SK-N-SH treated with all-trans-retinoic acid at 6 μM for 48 hours (cell line): Measurements from ENCODE around the gene SERGEF.

Experiments
- ATAC-seq: fragments of 200-7000 bp; cut with Tn5 transposase; 3 replicates; pipeline ENCODE4 v1.9.1; 2020; ENCODE audit warnings: mild to moderate bottlenecking, moderate library complexity
- ARNTL ChIP-seq: fragments of 450-650 bp; formaldehyde crosslinking; IDR thresholded peaks from 2 replicates; pipeline ENCODE4 v1.5.0; 2020; ENCODE audit warnings: low read depth, mild to moderate bottlenecking, moderate library complexity, borderline replicate concordance
- BACH2 ChIP-seq: fragments of 250-450 bp; sonication (Bioruptor Pico); IDR thresholded peaks from 2 replicates; pipeline ENCODE4 v1.9.0; 2021; ENCODE audit warnings: mild to moderate bottlenecking, borderline replicate concordance
- CSDC2 ChIP-seq: fragments of 250-450 bp; sonication (Bioruptor Pico); IDR thresholded peaks from 2 replicates; pipeline ENCODE4 v1.5.0; 2020; ENCODE audit warnings: mild to moderate bottlenecking, moderate library complexity
- ESRRG ChIP-seq: fragments of 250-450 bp; sonication (Bioruptor Pico); IDR thresholded peaks from 2 replicates; pipeline ENCODE4 v1.6.1; 2021; ENCODE audit warnings: mild to moderate bottlenecking
- GLIS3 ChIP-seq: fragments of 250-450 bp; sonication (Bioruptor Pico); IDR thresholded peaks from 2 replicates; pipeline ENCODE4 v1.5.0; 2020; ENCODE audit warnings: mild to moderate bottlenecking, moderate library complexity
- ISL1 ChIP-seq: fragments of 250-450 bp; sonication (Bioruptor Pico); IDR thresholded peaks from 2 replicates; pipeline ENCODE4 v2.1.2; 2022; ENCODE audit warnings: mild to moderate bottlenecking, moderate library complexity
- OSR1 ChIP-seq: fragments of 250-450 bp; sonication (Bioruptor Pico); IDR thresholded peaks from 2 replicates; pipeline ENCODE4 v1.8.0; 2022; ENCODE audit warnings: moderate library complexity, mild to moderate bottlenecking, inconsistent platforms
- PPARA ChIP-seq: fragments of 250-450 bp; sonication (Bioruptor Pico); IDR thresholded peaks from 2 replicates; pipeline ENCODE4 v1.5.0; 2020; ENCODE audit warnings: mild to moderate bottlenecking, borderline replicate concordance
- RARB ChIP-seq: fragments of 250-450 bp; sonication (Bioruptor Pico); IDR thresholded peaks from 2 replicates; pipeline ENCODE4 v1.8.0; 2021; ENCODE audit warnings: mild to moderate bottlenecking, moderate library complexity
- SNAI2 ChIP-seq: fragments of 250-450 bp; sonication (Bioruptor Pico); IDR thresholded peaks from 2 replicates; pipeline ENCODE4 v1.5.0; 2020; ENCODE audit warnings: mild to moderate bottlenecking, moderate library complexity
- TCF4 ChIP-seq: fragments of 250-450 bp; sonication (Bioruptor Pico); IDR thresholded peaks from 2 replicates; pipeline ENCODE4 v1.8.0; 2021; ENCODE audit warnings: mild to moderate bottlenecking, moderate library complexity, borderline replicate concordance
- ZC3H10 ChIP-seq: fragments of 250-450 bp; sonication (Bioruptor Pico); IDR thresholded peaks from 2 replicates; pipeline ENCODE4 v1.5.1; 2021; ENCODE audit warnings: mild to moderate bottlenecking, moderate library complexity
- ZFP3 ChIP-seq: fragments of 250-450 bp; sonication (Bioruptor Pico); IDR thresholded peaks from 2 replicates; pipeline ENCODE4 v1.5.0; 2020; ENCODE audit warnings: mild to moderate bottlenecking, moderate library complexity
- ZFP30 ChIP-seq: fragments of 450-650 bp; formaldehyde crosslinking; IDR thresholded peaks from 2 replicates; pipeline ENCODE4 v1.5.0; 2022; ENCODE audit warnings: mild to moderate bottlenecking, moderate library complexity
- ZNF565 ChIP-seq: fragments of 450-650 bp; formaldehyde crosslinking; conservative IDR thresholded peaks from 2 replicates; pipeline ENCODE4 v1.5.0; 2020; ENCODE audit warnings: low read depth, mild to moderate bottlenecking, moderate library complexity
- ZNF70 ChIP-seq: fragments of 450-650 bp; formaldehyde crosslinking; IDR thresholded peaks from 2 replicates; pipeline ENCODE4 v1.5.0; 2020; ENCODE audit warnings: mild to moderate bottlenecking, moderate library complexity
- ZNF8 ChIP-seq: fragments of 450-650 bp; formaldehyde crosslinking; IDR thresholded peaks from 2 replicates; pipeline ENCODE4 v1.5.0; 2020; ENCODE audit warnings: mild to moderate bottlenecking, moderate library complexity
- TF ChIP-seq, protein P1 (sequence below): fragments of 250-450 bp; sonication (Bioruptor Pico); IDR thresholded peaks from 2 replicates; pipeline ENCODE4 v1.8.0; 2020; ENCODE audit warnings: mild to moderate bottlenecking, moderate library complexity, borderline replicate concordance
- TF ChIP-seq, protein P2 (sequence below): fragments of 250-450 bp; sonication (Bioruptor Pico); IDR thresholded peaks from 2 replicates; pipeline ENCODE4 v1.5.1; 2021; ENCODE audit warnings: mild to moderate bottlenecking, moderate library complexity
- TF ChIP-seq, protein P3 (sequence below): fragments of 250-450 bp; sonication (Bioruptor Pico); IDR thresholded peaks from 2 replicates; pipeline ENCODE4 v1.5.1; 2020; ENCODE audit warnings: low read depth, mild to moderate bottlenecking, moderate library complexity
- TF ChIP-seq, protein P4 (sequence below): fragments of 250-450 bp; sonication (Bioruptor Pico); IDR thresholded peaks from 2 replicates; pipeline ENCODE4 v1.8.0; 2021; ENCODE audit warnings: low read depth, mild to moderate bottlenecking, moderate library complexity, borderline replicate concordance
- TF ChIP-seq, protein P5 (sequence below): fragments of 250-450 bp; sonication (Bioruptor Pico); IDR thresholded peaks from 2 replicates; pipeline ENCODE4 v1.5.0; 2020; ENCODE audit warnings: mild to moderate bottlenecking, moderate library complexity

The SERGEF gene

DNA sequence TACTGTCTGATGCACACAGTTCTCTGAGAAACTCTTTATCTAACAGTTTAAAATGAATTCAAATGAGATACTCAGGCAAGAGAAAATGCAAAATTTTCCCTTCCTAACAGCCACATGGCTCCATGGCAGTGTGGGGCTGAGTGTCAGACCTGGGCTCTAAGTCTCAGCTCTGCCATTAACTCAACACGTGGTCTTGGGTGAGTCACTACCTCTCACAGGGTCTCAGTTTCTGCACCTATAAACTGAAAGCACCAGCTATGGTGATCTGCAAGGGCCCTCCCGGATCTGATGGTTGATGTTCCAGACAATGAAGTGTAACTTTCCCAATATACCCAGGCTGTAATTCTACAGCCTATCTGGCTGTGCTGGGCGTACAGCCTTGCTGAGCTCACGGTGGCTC, 207.8 kb downstream of the SERGEF start:
- ATAC-seq, result no peak
- TF ChIP-seq ISL1 (CRISPR knock-in tag), result no peak
- TF ChIP-seq ZFP30 (CRISPR knock-in tag), result no peak
- TF ChIP-seq TCF4, result no peak
- no peak for TF ChIP-seq GLIS3 (CRISPR knock-in tag)
- no peak for TF ChIP-seq ZC3H10 (CRISPR knock-in tag)
- TF ChIP-seq ARNTL (CRISPR knock-in tag), result no peak
- TF ChIP-seq, protein P1, sequence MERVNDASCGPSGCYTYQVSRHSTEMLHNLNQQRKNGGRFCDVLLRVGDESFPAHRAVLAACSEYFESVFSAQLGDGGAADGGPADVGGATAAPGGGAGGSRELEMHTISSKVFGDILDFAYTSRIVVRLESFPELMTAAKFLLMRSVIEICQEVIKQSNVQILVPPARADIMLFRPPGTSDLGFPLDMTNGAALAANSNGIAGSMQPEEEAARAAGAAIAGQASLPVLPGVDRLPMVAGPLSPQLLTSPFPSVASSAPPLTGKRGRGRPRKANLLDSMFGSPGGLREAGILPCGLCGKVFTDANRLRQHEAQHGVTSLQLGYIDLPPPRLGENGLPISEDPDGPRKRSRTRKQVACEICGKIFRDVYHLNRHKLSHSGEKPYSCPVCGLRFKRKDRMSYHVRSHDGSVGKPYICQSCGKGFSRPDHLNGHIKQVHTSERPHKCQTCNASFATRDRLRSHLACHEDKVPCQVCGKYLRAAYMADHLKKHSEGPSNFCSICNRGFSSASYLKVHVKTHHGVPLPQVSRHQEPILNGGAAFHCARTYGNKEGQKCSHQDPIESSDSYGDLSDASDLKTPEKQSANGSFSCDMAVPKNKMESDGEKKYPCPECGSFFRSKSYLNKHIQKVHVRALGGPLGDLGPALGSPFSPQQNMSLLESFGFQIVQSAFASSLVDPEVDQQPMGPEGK (CRISPR knock-in tag), result no peak
- TF ChIP-seq BACH2 (CRISPR knock-in tag), result no peak
- TF ChIP-seq, protein P2, sequence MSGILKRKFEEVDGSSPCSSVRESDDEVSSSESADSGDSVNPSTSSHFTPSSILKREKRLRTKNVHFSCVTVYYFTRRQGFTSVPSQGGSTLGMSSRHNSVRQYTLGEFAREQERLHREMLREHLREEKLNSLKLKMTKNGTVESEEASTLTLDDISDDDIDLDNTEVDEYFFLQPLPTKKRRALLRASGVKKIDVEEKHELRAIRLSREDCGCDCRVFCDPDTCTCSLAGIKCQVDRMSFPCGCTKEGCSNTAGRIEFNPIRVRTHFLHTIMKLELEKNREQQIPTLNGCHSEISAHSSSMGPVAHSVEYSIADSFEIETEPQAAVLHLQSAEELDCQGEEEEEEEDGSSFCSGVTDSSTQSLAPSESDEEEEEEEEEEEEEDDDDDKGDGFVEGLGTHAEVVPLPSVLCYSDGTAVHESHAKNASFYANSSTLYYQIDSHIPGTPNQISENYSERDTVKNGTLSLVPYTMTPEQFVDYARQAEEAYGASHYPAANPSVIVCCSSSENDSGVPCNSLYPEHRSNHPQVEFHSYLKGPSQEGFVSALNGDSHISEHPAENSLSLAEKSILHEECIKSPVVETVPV (CRISPR knock-in tag), result no peak
- TF ChIP-seq, protein P3, sequence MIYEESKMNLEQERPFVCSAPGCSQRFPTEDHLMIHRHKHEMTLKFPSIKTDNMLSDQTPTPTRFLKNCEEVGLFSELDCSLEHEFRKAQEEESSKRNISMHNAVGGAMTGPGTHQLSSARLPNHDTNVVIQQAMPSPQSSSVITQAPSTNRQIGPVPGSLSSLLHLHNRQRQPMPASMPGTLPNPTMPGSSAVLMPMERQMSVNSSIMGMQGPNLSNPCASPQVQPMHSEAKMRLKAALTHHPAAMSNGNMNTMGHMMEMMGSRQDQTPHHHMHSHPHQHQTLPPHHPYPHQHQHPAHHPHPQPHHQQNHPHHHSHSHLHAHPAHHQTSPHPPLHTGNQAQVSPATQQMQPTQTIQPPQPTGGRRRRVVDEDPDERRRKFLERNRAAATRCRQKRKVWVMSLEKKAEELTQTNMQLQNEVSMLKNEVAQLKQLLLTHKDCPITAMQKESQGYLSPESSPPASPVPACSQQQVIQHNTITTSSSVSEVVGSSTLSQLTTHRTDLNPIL (CRISPR knock-in tag), result no peak
- no peak for TF ChIP-seq ESRRG
- no peak for TF ChIP-seq ZNF565 (CRISPR knock-in tag)
- no peak for TF ChIP-seq ZNF8 (CRISPR knock-in tag)
- TF ChIP-seq ZFP3 (CRISPR knock-in tag), result no peak
- TF ChIP-seq OSR1 (CRISPR knock-in tag), result no peak
- no peak for TF ChIP-seq ZNF70 (CRISPR knock-in tag)
- TF ChIP-seq, protein P4, sequence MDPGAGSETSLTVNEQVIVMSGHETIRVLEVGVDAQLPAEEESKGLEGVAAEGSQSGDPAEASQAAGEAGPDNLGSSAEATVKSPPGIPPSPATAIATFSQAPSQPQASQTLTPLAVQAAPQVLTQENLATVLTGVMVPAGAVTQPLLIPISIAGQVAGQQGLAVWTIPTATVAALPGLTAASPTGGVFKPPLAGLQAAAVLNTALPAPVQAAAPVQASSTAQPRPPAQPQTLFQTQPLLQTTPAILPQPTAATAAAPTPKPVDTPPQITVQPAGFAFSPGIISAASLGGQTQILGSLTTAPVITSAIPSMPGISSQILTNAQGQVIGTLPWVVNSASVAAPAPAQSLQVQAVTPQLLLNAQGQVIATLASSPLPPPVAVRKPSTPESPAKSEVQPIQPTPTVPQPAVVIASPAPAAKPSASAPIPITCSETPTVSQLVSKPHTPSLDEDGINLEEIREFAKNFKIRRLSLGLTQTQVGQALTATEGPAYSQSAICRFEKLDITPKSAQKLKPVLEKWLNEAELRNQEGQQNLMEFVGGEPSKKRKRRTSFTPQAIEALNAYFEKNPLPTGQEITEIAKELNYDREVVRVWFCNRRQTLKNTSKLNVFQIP (CRISPR knock-in tag), result no peak

DNA sequence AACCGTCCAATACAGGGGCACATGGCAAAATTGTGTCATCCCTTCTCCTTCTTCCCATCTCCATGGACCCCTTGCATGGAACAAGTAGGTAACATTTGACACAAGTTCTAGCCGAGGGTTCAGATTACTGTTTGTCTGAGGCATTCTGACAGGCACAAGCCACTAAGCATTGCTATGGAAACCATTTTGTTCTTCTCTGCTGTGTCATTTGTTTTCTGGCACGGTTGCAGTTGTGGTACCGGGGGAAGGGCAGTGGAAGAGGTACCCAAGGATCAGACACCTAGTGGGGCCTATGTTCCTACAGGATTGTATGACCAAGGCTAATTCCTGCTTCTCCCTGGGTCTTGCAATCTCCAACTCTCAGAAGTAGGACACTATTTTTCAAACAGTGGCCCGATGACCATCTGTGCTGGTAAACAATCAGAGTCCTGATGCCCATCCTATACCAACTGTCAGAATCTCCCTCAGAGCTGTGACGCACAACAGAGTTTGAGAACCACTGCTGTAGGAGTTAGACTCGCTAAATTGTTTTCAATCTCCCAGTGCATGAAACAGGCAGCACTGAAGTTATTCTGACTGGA, 209.0 kb downstream of the SERGEF start:
- no peak for ATAC-seq

DNA sequence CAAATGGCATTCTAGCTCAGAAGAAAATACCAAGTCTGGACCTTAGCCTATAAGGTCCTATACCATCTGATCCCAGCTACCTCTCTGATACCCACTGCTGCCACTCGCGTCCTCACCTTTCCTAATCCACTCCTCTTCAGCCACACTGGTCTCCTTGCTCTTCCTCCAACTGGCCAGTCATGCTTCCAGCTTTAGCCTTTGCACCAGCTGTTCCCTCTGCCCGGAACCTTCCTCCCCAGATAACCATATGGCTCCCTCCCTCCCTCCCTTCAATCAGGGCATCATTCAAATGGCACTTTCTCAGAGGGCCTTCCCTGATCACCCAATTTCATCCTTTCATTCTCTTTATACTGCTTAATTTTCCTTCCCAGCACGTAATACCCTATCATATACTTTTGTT, 210.4 kb downstream of the SERGEF start:
- ATAC-seq, result no peak
- TF ChIP-seq ZFP3 (CRISPR knock-in tag), result no peak
- TF ChIP-seq, protein P1 (CRISPR knock-in tag), result no peak
- no peak for TF ChIP-seq ZFP30 (CRISPR knock-in tag)
- TF ChIP-seq ZNF70 (CRISPR knock-in tag), result no peak
- TF ChIP-seq ESRRG, result no peak
- TF ChIP-seq, protein P2 (CRISPR knock-in tag), result no peak
- no peak for TF ChIP-seq ARNTL (CRISPR knock-in tag)
- no peak for TF ChIP-seq OSR1 (CRISPR knock-in tag)
- TF ChIP-seq CSDC2 (CRISPR knock-in tag), result no peak
- TF ChIP-seq ZC3H10 (CRISPR knock-in tag), result no peak
- TF ChIP-seq SNAI2, result no peak
- TF ChIP-seq, protein P5, sequence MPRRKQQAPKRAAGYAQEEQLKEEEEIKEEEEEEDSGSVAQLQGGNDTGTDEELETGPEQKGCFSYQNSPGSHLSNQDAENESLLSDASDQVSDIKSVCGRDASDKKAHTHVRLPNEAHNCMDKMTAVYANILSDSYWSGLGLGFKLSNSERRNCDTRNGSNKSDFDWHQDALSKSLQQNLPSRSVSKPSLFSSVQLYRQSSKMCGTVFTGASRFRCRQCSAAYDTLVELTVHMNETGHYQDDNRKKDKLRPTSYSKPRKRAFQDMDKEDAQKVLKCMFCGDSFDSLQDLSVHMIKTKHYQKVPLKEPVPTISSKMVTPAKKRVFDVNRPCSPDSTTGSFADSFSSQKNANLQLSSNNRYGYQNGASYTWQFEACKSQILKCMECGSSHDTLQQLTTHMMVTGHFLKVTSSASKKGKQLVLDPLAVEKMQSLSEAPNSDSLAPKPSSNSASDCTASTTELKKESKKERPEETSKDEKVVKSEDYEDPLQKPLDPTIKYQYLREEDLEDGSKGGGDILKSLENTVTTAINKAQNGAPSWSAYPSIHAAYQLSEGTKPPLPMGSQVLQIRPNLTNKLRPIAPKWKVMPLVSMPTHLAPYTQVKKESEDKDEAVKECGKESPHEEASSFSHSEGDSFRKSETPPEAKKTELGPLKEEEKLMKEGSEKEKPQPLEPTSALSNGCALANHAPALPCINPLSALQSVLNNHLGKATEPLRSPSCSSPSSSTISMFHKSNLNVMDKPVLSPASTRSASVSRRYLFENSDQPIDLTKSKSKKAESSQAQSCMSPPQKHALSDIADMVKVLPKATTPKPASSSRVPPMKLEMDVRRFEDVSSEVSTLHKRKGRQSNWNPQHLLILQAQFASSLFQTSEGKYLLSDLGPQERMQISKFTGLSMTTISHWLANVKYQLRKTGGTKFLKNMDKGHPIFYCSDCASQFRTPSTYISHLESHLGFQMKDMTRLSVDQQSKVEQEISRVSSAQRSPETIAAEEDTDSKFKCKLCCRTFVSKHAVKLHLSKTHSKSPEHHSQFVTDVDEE (CRISPR knock-in tag), result no peak
- no peak for TF ChIP-seq TCF4

More for the DNA sequence above, 209.0 kb downstream of the SERGEF start:
- no peak for TF ChIP-seq ZNF565 (CRISPR knock-in tag)
- no peak for TF ChIP-seq GLIS3 (CRISPR knock-in tag)
- no peak for TF ChIP-seq RARB (CRISPR knock-in tag)
- no peak for TF ChIP-seq ARNTL (CRISPR knock-in tag)
- TF ChIP-seq, protein P3 (CRISPR knock-in tag), result no peak
- no peak for TF ChIP-seq ZNF8 (CRISPR knock-in tag)
- TF ChIP-seq ISL1 (CRISPR knock-in tag), result no peak
- no peak for TF ChIP-seq PPARA (CRISPR knock-in tag)
- TF ChIP-seq CSDC2 (CRISPR knock-in tag), result no peak
